PC-3 (cell line): ENCODE results near the gene ETV7. TPM values are rescaled to one million over a fixed set of nuclear protein-coding genes. Genes with fewer than 3 reads are reported as not detected.
"Not testable (repeated sequence)": the region's sequence is repeated elsewhere in the genome, so short reads cannot be mapped to it uniquely, and the experiment has no call there.

Experiments
- ATAC-seq: fragments of 200-7000 bp; cut with Tn5 transposase; 2 replicates; pipeline ENCODE4 v1.9.1; 2020; ENCODE audit warnings: mild to moderate bottlenecking, moderate library complexity
- BruUV-seq: library from RNA; stranded (reverse); fragments of 400-500 nt; replicated peaks from 2 replicates; lab custom pipeline; 2021; lab: Mats Ljungman, UMichigan
- CTCF ChIA-PET: fragments of 300-600 bp; sonication (Branson Sonifier 250); formaldehyde crosslinking; loops from one replicate; lab custom pipeline; 2022; ENCODE audit warnings: antibody characterized with exemption; lab: Charles Lee
- POLR2A ChIA-PET: fragments of 300-600 bp; sonication (Branson Sonifier 250); formaldehyde crosslinking; loops from one replicate; lab custom pipeline; 2022; ENCODE audit warnings: antibody characterized with exemption; ENCODE audit not compliant: unreplicated experiment; lab: Charles Lee
- DNase-seq: peaks from one replicate; pipeline ENCODE4 v3.0.0-alpha.2; 2015
- H2AFZ ChIP-seq: fragments of 300-600 bp; sonication (generic); 2 replicates; pipeline ENCODE4 v1.6.0; 2016; ENCODE audit warnings: antibody characterized with exemption, low read length
- H3F3A ChIP-seq: fragments of 300-600 bp; sonication (generic); one replicate; pipeline ENCODE4 v1.6.0; 2017; ENCODE audit warnings: antibody characterized with exemption, low read length, control low read depth, mild to moderate bottlenecking; ENCODE audit not compliant: unreplicated experiment
- H3K27ac ChIP-seq: fragments of 300-600 bp; sonication (generic); 2 replicates; pipeline ENCODE4 v1.5.1; 2016; ENCODE audit warnings: mild to moderate bottlenecking, low read length
- H3K27me3 ChIP-seq: fragments of 300-600 bp; sonication (generic); 2 replicates; pipeline ENCODE4 v1.6.1; 2016; ENCODE audit warnings: low read length, mixed read lengths
- H3K36me3 ChIP-seq: fragments of 300-600 bp; sonication (generic); 2 replicates; pipeline ENCODE4 v1.6.1; 2016; ENCODE audit warnings: low read depth, mixed run types, low read length, mixed read lengths
- H3K4me1 ChIP-seq: fragments of 300-600 bp; sonication (generic); 2 replicates; pipeline ENCODE4 v1.5.1; 2016; ENCODE audit warnings: low read length; ENCODE audit not compliant: insufficient read depth
- H3K4me2 ChIP-seq: fragments of 300-600 bp; sonication (generic); 2 replicates; pipeline ENCODE4 v1.6.0; 2016; ENCODE audit warnings: low read length
- H3K4me3 ChIP-seq: fragments of 300-600 bp; sonication (generic); 2 replicates; pipeline ENCODE4 v1.5.1; 2016; ENCODE audit warnings: mild to moderate bottlenecking, low read length, mixed read lengths
- H3K79me2 ChIP-seq: fragments of 300-600 bp; sonication (generic); 2 replicates; pipeline ENCODE4 v1.6.1; 2017; ENCODE audit warnings: low read length, mixed read lengths
- H3K9ac ChIP-seq: fragments of 300-600 bp; sonication (generic); 2 replicates; pipeline ENCODE4 v1.6.0; 2016; ENCODE audit warnings: mild to moderate bottlenecking, low read length
- H3K9me2 ChIP-seq: fragments of 300-600 bp; sonication (generic); replicated peaks from 2 replicates; pipeline ENCODE4 v1.6.1; 2016; ENCODE audit warnings: mixed run types, low read length, mixed read lengths
- H3K9me3 ChIP-seq: fragments of 300-600 bp; sonication (generic); 2 replicates; pipeline ENCODE4 v1.6.1; 2016; ENCODE audit warnings: low read length, mixed read lengths
- H4K20me1 ChIP-seq: fragments of 300-600 bp; sonication (generic); 2 replicates; pipeline ENCODE4 v1.6.1; 2016; ENCODE audit warnings: low read length, mixed read lengths
- CTCF ChIP-seq: fragments of 300-600 bp; sonication (generic); conservative IDR thresholded peaks from 2 replicates; pipeline ENCODE4 v1.5.1; 2017; ENCODE audit warnings: antibody characterized with exemption, low read depth, mild to moderate bottlenecking, low read length
- EZH2 ChIP-seq: fragments of 300-600 bp; sonication (generic); IDR thresholded peaks from one replicate; pipeline ENCODE4 v1.6.1; 2017; ENCODE audit warnings: antibody characterized with exemption, mild to moderate bottlenecking, low read length; ENCODE audit not compliant: unreplicated experiment
- EZH2phosphoT487 ChIP-seq: fragments of 300-600 bp; sonication (generic); IDR thresholded peaks from 2 replicates; pipeline ENCODE4 v1.6.1; 2018; ENCODE audit warnings: mild to moderate bottlenecking, antibody characterized with exemption, low read length, borderline replicate concordance
- intact Hi-C: fragments of 100-400 bp; cut with micrococcal nuclease; formaldehyde crosslinking; loops from 2 replicates; pipeline ENCODE4 v1.9.0; 2023
- total RNA-seq: library from RNA; depleted of rRNA; stranded (reverse); fragments of >200 nt; gene quantifications from 2 replicates; pipeline ENCODE4 v1.2.3, GENCODE V29; 2014

The ETV7 gene
- total RNA-seq, 1 experiment from 2014 or later, result not detected

GRCh38 chr6:36340618-36341454 lies 46.6 kb downstream of the ETV7 start:
- no peak overlapping the region for H3K27ac ChIP-seq
- H3K4me1 ChIP-seq, result peaks cover 7% of the 10 kb centered on the region
- peak overlapping the region; percentile 98 for H2AFZ ChIP-seq
- H3K79me2 ChIP-seq, result no peaks in the 10 kb centered on the region
- no peaks in the 10 kb centered on the region for H3K36me3 ChIP-seq
- ATAC-seq, result peak; percentile 82
- peak overlapping the region; percentile 86 for H3K4me2 ChIP-seq
- H4K20me1 ChIP-seq, result no peaks in the 10 kb centered on the region
- no TSS peak for BruUV-seq
- no peaks in the 10 kb centered on the region for H3K9me2 ChIP-seq
- intact Hi-C loops, result no loop called here
- H3K27me3 ChIP-seq, result 0 out of 2 replicates have a peak, but pooled peaks cover 7% of the 10 kb centered on the region
- peak; percentile 59 for DNase-seq
- ChIA-PET POLR2A (interaction anchor here (0.6 kb wide), 1 partner anchor 100 kb away, joined by 4 read pairs; no protein-coding TSS in a partner anchor), CTCF (interaction anchor here (0.6 to 1.1 kb wide), 5 partner anchors 8 to 1346 kb away, joined by 3 to 8 read pairs (median 6); no protein-coding TSS in a partner anchor)
- H3F3A ChIP-seq, result no peaks in the 10 kb centered on the region
- H3K9ac ChIP-seq, result no peak overlapping the region
- TF ChIP-seq EZH2 (no peak), CTCF (peak; percentile 95), EZH2phosphoT487 (no peak)
- peak overlapping the region; percentile 54; the same call in 1 of the 2 replicates for H3K4me3 ChIP-seq
- H3K9me3 ChIP-seq, result no peaks in the 10 kb centered on the region

GRCh38 chr6:36340306-36340617 lies 47.2 kb downstream of the ETV7 start:
- Histone ChIP-seq H3K27me3 (0 out of 2 replicates have a peak, but pooled peaks cover 7% of the 10 kb centered on the region), H3K36me3 (no peaks in the 10 kb centered on the region), H4K20me1 (no peaks in the 10 kb centered on the region), H3K9me2 (no peaks in the 10 kb centered on the region), H3K4me3 (no peak overlapping the region), H3K4me2 (peak overlapping the region; percentile 86; the same call in 1 of the 2 replicates), H3K27ac (no peak overlapping the region), H2AFZ (peak overlapping the region; percentile 98; the same call in 1 of the 2 replicates), H3K79me2 (no peaks in the 10 kb centered on the region), H3K4me1 (peaks cover 12% of the 10 kb centered on the region), H3K9ac (no peak overlapping the region), H3F3A (no peaks in the 10 kb centered on the region), H3K9me3 (no peaks in the 10 kb centered on the region)
- ATAC-seq (no peak), DNase-seq (no peak)
- ChIA-PET POLR2A (no interaction called here), CTCF (interaction anchor here (1.0 kb wide), 1 partner anchor 23 kb away, joined by 8 read pairs; no protein-coding TSS in a partner anchor)
- intact Hi-C loops, result no loop called here
- TF ChIP-seq CTCF (no peak), EZH2phosphoT487 (no peak)
- BruUV-seq, result no TSS peak

- no peak for ATAC-seq
- Histone ChIP-seq H3K79me2 (no peaks in the 10 kb centered on the region), H4K20me1 (no peaks in the 10 kb centered on the region), H3K9me2 (no peaks in the 10 kb centered on the region), H3K27ac (no peak overlapping the region), H2AFZ (no peak overlapping the region), H3K36me3 (no peaks in the 10 kb centered on the region), H3K9me3 (no peaks in the 10 kb centered on the region), H3K9ac (no peak overlapping the region), H3K4me1 (peaks cover 18% of the 10 kb centered on the region), H3K27me3 (0 out of 2 replicates have a peak, but pooled peaks cover 7% of the 10 kb centered on the region), H3F3A (no peaks in the 10 kb centered on the region), H3K4me3 (no peak overlapping the region), H3K4me2 (no peak overlapping the region)
- BruUV-seq, result no TSS peak
- no peak for DNase-seq
- CTCF ChIA-PET, result no interaction called here
- no peak for TF ChIP-seq CTCF
- TF ChIP-seq EZH2, result no peak
- TF ChIP-seq EZH2phosphoT487, result no peak
- intact Hi-C loops, result no loop called here
- POLR2A ChIA-PET, result no interaction called here
These were observed 48.3 kb downstream of the ETV7 start for GRCh38 chr6:36339146-36339545.

GRCh38 chr6:36338223-36338622 lies 49.2 kb downstream of the ETV7 start:
- H2AFZ ChIP-seq, H3K4me2 ChIP-seq, H3K9ac ChIP-seq, H3K9me2 ChIP-seq, DNase-seq, H3K27ac ChIP-seq, BruUV-seq, H3F3A ChIP-seq, H3K79me2 ChIP-seq, H4K20me1 ChIP-seq, H3K27me3 ChIP-seq, ATAC-seq, H3K4me3 ChIP-seq, intact Hi-C loops, H3K9me3 ChIP-seq, H3K36me3 ChIP-seq, POLR2A ChIA-PET: not testable (repeated sequence)
- peaks cover 18% of the 10 kb centered on the region for H3K4me1 ChIP-seq
- CTCF ChIA-PET, result interaction anchor here (0.7 to 0.9 kb wide), 2 partner anchors 36 to 384 kb away, joined by 3 to 16 read pairs; no protein-coding TSS in a partner anchor
